Measurements from ENCODE around the gene PCMT1. TPM values are rescaled to one million over a fixed set of nuclear protein-coding genes. Genes with fewer than 3 reads are reported as not detected.
A peak's percentile ranks its signal among the peaks of the same experiment; 100 is the strongest.
"Not testable (repeated sequence)": the region's sequence is repeated elsewhere in the genome, so short reads cannot be mapped to it uniquely, and the experiment has no call there.

PCMT1 gene
- polyA plus RNA-seq, 5 donors: 77.9 to 95.0 (median 81.6) TPM

DNA sequence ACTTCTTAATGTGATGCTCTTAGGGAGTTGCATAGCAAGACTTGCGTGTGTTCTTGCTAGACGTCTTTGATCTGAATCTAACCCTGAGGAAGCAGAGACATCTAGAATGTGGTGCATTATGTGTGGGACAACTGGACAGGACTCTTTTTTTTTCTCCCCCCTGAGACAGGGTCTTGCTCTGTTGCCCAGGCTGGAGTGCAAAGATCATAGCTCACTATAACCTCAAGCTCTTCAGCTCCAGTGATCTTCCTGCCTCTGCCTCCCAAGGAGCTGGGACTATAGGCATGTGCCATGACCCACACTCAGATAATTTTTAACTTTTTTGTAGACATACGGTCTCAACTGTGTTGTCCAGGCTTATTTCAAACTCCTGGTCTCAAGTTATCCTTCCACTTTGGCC lies 34.0 kb downstream of the PCMT1 start:
- DNase-seq: no peak

DNA sequence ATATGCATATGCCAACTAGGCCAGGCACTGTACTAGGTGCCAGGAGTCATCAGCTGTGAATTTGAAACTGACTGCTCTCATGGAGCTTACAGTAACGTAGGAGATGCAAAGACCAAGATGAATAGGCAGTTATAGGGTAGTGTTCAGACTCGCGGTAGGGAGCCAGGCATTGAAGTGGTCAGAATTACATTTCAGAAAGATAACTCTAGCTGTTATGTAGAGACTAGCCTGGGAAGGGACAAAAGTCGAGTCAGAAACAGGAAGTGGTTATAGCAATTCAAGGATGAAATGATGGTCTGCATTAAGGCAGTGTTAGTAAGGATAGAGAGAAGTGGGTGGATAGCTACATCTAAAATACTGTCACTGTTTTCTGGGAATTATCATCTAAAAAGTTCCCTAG lies 56.6 kb downstream of the PCMT1 start:
- DNase-seq: no peak

DNA sequence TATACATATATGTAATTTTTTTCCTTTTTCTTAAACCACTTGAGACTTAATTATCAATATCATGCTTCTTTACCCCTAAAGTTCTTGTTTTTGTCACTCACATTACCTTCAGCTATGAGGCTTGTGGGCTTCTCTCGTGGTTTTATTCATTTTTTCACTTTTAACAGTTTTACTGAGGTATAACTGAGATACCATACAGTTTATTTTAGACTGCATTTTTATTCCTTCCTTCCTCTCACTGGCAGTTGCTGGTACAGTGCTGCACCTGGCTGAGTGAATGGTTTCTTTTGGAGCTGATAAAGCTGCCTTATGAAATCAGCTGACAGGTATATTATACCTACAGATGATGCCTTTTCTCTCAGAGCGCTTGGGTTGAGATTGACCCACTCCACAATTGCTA lies 60.3 kb downstream of the PCMT1 start:
- no peak for DNase-seq

DNA sequence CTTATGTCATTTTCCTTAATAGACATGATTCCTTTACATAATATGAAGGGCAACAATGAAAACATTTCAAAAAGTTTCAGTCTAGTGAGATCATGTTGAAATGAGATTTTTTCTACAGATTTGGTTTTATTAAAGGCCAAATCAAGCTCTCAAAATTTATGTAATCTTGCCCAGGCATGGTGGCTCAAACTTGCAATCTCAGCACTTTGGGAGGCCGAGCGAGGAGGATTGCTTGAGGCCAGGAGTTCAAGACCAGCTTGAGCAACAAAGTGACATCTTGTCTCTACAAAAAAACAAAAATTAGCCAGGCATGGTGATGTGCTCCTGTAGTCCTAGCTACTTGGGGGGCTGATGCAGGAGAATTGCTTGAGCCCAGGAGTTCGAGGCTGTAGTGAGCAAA lies 63.8 kb downstream of the PCMT1 start:
- DNase-seq: no peak

DNA sequence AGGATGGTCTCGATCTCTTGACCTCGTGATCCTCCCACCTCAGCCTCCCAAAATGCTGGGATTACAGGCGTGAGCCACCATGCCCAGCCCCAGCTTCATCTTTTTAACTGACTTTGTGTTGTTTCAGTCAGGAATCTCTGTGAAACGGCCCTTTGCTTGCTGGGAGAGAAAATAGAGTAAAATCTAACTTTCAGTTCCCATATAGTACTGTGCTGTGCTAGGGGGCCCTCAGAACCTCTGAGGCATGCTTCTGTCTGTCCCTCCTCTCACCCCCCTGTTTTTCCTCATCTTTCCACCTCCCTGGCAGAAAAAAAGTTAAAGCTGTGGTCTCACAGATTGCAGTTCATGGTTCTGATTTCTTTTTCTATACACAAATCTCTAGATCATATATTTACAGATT lies 66.2 kb downstream of the PCMT1 start:
- no peak for DNase-seq

DNA sequence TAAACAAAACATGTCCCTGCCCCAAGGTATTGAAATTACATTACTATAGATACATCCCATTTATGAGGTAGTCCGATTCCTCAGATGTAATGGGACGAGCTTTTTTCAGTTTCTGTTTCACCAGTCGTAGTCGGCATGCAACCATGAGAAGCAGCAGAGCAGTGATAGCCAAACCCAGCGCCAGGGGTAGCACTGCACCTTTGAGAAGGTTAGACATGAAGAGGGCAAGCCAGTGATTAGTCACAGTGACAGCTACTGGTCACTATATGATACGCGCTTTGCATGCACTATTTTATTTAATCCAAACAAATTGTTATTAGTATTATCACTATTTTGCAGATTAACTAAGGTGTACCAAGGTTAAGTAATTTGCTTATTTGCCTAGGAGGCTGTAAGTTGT lies 71.0 kb downstream of the PCMT1 start:
- DNase-seq: no peak

DNA sequence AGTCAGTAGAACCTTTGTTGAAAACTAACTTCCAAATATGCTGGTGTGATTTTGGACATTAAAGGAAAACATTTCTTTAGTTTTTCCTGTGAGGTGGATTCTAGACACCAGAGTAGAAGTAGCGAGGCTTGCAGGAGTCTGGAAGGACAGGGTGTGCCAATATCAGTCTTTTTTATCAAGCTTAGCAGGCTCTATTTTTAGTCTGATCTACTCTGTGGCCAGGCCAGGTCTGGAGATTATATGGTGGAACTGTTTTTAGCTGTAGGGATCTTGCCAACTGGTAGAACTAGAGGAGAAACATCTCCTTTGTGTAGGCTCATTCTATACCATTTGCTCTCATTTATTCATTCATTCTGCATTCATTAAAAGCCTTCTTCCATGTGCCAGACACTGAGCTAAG lies 72.0 kb downstream of the PCMT1 start:
- DNase-seq: no peak

DNA sequence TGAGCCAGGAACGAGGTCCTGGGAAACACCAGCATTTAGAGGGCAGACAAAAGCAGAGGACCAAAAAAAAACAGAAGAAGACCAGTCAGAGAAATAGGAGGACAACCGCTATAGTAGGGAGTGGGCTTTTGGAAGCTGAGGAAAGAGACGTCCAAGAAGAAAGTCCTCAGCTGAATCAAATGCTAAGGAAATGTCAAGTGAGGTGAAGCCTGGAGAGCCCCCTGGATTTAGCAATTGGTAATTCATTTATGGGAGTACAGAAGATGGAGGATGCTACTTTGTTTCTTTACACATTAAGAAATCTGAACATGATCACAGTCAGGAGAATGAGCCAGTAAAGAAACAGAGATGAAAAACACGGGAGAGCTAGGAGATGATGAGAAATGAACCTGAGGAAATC lies 73.5 kb downstream of the PCMT1 start:
- no peak for DNase-seq

DNA sequence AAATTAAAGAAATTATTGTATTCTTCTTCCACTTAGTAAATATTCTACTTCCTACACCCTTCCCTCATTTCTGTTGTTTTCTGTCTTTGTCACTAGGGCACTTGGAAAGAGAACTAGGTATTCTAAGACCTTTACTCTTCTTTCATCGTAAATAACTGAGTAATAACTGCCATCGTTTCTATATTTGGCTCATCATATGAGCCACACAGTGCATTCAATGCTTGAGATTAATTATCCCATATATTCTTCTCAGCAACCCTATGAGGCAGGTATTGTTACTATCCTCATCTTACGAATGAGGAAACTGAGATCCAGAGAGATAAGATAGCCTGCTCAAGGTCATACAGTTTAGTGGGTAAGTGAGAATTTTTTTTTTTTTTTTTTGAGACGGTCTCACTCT lies 75.8 kb downstream of the PCMT1 start:
- DNase-seq: no peak

DNA sequence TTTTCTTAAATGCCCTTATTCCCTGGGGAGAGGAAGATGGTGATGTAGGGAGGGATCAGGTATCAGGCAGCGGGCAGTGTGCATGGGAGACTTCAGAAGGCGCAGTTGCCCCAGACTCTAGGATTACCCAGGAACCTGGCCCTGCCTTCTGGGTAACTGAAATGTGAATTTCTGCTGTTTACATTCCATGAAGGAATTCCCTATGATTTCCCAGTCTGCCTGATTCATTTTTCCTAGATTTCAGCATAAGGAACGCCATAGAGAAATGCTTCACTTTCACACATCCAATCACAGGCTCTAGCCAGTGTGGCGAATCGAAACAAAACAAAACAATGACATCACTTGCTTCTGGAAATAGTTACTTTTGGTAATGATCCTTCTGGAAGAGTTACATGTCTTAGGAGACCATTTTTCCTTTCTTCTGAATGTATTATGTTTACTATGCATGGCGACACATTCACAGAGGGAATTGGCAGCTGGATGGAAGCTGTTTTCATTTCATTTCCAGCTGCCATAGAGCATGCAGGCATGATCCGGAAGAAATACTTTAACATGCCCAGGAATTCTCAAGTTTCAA lies 81.3 kb downstream of the PCMT1 start:
- DNase-seq: no peak

DNA sequence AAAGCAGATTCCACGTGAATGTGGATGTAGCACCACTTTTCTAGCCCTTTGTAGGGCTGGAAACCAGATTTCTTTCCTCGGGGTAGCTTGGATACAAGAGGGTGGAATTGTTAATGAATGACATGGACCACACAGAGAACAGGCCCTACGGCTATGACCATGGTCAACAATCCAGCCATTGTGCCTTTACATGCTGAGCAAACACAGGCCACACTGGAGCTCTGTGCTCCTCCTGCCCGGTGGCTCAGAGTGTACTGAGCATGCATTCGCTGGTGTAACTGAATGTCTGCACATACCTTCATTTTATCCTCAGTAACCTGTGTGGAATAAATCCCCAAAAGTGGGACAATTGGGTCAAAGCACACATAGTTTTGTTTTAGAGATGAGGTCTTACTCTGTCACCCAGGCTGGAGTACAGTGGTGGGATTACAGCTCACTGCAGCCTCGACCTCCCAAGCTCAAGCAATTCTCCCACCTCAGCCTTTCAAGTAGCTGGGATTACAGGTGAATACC lies 81.8 kb downstream of the PCMT1 start:
- no peak for DNase-seq

DNA sequence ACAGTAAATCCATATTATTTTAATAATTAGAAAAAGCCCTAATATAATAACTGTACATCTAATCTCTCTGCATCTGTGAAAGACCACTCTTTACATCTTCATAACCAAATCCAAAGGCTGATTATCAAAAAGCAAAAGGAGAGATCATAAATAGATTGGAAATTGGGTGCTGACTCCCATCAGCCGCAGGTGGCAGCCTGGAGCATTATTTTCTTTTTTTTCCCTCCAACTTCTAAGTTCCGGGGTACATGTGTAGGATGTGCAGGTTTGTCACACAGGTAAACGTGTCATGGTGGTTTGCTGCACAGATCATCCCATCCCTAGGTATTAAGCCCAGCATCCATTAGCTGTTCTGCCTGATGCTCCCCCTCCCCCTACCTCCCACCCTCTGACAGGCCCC lies 84.1 kb downstream of the PCMT1 start:
- DNase-seq: no peak

DNA sequence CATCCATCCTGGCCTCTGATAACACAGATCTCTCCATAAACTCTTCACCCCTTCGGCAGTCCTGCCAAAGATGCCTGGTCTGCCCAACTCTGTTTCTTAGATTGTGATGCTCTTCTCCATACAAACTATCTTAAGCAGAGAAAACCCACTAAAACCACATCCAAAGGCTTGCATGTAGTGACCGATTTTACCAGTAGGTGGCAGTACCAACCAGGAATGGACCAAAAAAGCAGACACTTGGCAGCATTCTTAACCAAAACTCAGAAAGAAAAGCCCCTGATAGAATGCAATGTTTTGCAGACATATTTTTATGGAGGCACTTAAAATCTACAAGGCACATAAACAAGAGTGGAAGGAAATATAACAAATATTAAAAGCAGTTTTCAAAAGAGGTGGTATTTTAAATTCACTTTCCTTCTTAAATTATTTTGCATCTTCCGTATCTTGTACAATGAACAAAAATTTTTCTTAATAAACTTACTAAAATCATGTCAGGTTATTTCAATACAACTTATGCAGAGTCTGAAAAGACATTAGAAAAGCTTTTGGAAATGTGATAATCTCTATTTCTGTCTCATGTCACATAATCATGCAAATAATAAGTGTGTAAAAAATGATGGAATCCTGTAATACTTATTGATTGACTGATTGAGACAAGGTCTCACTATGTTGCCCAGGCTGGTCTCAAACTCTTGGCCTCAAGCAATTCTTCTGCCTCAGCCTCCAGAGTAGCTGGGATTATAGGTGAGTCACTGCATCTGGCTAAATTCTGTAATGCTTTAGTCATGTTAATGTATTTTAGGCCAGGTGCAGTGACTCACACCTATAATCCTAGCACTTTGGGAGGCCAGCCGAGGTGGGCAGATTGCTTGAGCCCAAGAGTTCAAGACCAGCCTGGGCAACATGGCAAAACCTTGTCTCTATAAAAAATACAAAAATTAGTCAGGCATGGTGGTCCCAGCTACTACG lies 85.3 kb downstream of the PCMT1 start:
- peak in 1 of 2 donors; percentile 70 for DNase-seq

DNA sequence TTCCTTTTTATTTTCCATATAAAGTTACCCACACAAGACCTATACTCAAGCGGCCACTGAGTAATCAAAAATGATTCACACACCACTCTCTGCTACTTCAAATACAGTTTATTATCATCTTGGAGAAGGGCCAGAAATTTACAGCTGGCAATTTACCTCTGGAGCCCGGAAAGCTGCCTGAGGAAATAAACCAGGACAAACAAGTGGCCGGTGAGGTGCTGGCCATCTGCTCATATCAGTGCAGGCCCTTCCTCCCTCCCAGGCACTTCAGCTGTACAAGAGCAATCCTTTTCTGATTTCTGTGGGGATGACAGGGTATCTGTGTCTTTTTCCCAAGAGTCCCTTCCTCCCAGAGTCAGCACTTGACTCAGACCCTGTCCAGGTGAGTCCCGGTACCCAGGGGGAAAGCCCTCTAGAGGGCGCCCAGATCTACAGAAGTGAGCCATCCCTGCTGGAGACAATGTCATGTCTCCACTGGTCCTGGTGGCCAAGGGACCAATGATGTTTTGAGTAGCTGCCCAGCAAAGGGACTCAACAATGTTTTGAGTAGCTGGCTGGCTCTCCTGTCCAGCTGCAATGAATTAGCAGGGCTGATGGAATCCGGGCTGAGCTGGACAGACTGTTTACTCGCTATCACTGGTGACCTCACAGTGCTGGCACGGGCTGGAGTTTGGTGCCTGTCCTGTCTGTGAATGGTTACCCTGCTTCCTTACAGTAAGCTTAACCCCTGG lies 91.0 kb downstream of the PCMT1 start:
- peak in 1 of 2 donors; percentile 51 for DNase-seq

DNA sequence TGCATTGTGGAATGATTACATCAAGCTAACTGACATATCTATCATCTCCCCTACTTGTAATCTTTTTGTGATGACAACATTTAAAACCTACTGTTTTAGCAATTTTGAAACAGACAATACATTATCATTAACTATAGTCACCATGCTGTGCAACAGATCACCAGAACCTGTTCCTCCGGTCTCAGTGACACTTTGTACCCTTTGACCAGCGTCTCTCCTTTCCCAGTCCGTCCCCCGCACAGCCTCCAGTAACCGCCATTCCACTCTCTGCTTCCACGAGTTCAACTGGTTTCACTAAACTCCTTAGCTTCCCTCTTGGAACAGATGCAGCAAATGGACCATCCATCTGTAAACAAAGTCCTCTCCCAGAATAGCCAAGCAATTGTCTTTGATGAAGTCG lies 92.8 kb downstream of the PCMT1 start:
- DNase-seq: no peak

DNA sequence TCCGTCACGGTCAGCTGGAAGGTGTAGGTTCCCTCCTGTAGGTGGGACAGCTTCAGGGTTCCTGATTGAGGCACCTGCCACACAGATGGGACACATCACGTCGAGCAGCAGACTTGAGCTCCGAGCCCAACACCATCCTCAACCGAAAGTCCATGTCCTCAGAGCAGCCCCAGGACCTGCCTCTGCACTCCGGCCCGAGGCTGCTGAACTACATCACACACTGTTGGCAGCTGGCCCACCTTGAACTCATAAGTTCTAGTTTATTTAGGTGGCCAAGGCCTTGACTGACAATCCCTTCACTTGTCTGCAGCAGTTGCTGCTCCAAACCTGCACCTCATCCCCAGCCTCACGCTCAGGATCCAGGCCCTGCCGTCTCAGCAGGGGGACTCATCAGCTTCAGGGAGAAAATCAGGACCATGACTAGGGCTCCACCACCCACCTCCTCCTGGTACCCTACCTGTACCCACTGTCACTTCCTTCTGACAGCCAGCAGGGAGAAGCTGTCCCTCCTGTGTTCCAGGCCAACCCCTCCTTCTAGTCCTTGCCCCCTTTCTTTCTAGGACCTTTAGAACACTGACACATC lies 93.6 kb downstream of the PCMT1 start:
- no peak for DNase-seq

DNA sequence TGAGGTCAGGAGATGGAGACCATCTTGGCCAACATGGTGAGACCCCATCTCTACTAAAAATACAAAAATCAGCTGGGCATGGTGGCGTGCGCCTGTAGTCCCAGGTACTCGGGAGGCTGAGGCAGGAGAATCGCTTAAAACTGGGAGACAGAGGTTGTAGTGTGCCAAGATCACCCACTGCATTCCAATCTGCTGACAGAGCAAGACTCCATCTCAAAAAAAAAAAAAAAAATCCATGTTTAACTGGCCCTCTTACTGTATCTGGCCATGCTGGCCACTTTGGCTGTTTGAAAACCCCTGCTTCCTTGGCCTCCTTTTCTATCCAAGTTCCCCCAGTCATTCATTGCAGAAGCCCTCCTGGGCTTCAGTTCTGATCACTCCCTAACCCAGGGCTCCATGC lies 94.5 kb downstream of the PCMT1 start:
- DNase-seq: not testable (repeated sequence)

DNA sequence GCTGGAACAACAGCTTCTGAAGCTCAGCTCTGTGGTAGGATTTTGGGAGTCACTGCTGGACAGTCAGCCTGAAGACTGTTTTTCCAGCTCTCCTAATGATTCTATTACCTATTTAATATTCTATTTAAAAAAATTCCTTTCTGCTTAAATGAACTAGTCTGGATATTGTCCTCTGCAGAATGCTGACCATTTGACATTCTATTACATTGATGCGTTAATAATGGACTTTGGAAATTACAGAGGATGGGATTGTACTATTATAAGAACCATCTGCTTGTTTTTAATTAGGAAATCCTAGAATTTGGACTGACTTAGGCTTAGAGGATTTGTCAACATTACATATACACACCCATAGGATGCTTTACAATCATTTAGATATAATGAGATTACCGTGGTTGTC lies 94.9 kb downstream of the PCMT1 start:
- no peak for DNase-seq

DNA sequence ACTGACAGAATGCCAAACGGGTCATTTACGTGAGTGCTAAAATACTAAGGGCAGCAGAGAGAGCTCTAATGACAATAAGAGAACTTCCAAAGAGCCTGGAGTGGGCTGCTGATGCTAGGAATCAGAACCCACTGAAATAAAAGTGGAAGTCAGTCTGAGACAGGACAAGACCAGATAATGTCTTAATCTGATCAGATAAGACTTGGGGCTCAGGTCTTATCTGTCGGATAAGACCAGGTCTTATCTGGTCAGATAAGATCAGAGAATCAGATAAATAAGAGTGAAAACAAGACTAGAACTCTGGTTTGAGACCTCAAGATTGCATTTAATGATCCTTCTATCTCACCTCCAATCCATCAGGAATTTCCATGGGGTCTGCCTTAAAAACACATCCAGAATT lies 96.0 kb downstream of the PCMT1 start:
- DNase-seq: no peak

DNA sequence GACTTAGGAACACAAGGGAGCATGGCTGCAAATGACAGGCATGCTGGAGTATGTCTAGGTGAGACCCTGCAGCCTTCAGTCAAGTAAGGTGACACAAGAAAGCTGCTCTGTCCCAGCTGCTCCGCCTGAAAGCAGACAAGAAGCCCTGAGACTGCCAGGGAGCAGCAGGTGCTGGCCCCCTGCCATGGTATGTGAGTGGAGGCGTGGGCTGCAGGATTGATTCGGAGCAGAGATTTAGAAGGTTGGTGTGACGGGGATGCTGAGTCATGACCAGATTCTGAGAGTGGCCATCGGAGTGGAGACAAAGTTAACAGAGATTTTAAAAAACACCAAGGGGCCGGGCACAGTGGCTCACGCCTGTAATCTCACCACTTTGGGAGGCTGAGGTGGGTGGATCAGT lies 96.8 kb downstream of the PCMT1 start:
- DNase-seq: no peak

DNA sequence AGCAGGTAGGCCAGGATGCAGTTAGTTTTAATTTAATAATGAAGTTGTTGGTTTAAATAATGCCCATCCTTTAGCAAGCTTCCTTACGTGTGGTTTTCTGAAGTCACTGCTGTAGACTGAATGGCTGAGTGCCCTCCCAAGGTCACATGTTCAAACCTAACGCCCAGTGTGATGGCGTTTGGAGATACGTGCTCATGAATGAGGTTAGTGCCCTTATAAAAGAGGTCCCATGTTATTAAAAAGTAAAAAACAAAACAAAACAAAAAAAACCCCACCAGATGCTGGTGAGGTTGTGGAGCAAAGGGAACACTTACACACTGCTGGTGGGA lies 98.4 kb downstream of the PCMT1 start:
- no peak for DNase-seq

DNA sequence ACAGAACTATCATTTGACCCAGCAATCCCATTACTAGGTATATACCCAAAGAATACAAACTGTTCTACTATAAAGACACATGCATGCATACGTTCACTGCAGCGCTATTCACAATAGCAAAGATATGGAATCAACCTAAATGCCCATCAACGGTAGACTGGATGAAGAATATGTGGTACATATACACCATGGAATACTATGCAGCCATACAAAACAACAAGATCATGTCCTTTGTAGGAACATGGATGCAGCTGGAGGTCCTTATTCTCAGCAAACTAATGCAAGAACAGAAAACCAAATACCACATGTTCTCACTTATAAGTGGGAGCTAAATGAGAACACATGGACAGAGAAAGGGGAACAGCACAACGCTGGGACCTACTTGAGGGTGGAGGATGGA lies 98.8 kb downstream of the PCMT1 start:
- not testable (repeated sequence) for DNase-seq

All from right lung (tissue), 5 donors.